HepG2 (cell line): ENCODE data around the gene SGK1. TPM values are rescaled to one million over a fixed set of nuclear protein-coding genes. Genes with fewer than 3 reads are reported as not detected.

Experiments
- ATAC-seq: fragments of 200-7000 bp; cut with Tn5 transposase; 3 replicates; pipeline ENCODE4 v1.9.1; 2020; ENCODE audit warnings: mild to moderate bottlenecking, moderate library complexity
- BruUV-seq: library from RNA; stranded (reverse); fragments of 400-500 nt; replicated peaks from 2 replicates; lab custom pipeline; 2021; lab: Mats Ljungman, UMichigan
- CTCF ChIA-PET: fragments of 300-600 bp; formaldehyde crosslinking; extraction: SDS; loops from one replicate; lab custom pipeline; 2021; ENCODE audit warnings: low total read pairs, inconsistent platforms, low intra/inter-chr PET ratio; lab: Yijun Ruan, JAX
- POLR2A ChIA-PET: fragments of 350-600 bp; sonication (Branson Sonifier 250); formaldehyde crosslinking; loops from one replicate; lab custom pipeline; 2020; ENCODE audit warnings: antibody characterized with exemption, inconsistent platforms; lab: Yijun Ruan, JAX
- DNase-seq: peaks from one replicate; pipeline ENCODE4 v3.0.0-alpha.2; 2015; ENCODE audit warnings: low spot score
- FAIRE-seq: peaks from 3 replicates; lab custom pipeline; 2011; peaks lifted over from hg19 to GRCh38; lab: Jason Lieb, UNC
- H2AFZ ChIP-seq: one replicate; pipeline ENCODE4 v1.6.1; 2011; ENCODE audit warnings: low read length, inconsistent platforms
- H3K27ac ChIP-seq: fragments of 300-600 bp; 3 replicates; pipeline ENCODE4 v1.8.0; 2011; ENCODE audit warnings: mixed run types, mild to moderate bottlenecking, mixed read lengths, low read length, inconsistent platforms; ENCODE audit not compliant: insufficient read depth; ENCODE audit errors: extremely low read length
- H3K27me3 ChIP-seq, 2 experiments: fragments of 200-600 bp in 1 of 2; 2 replicates in 1 of 2; 3 replicates in 1 of 2; pipeline versions ENCODE4 v1.6.0 to v1.8.0; 2011; ENCODE audit warnings: low read length in 2 of 2, mild to moderate bottlenecking in 2 of 2, moderate library complexity in 2 of 2, inconsistent platforms in 1 of 2; ENCODE audit not compliant: insufficient read depth in 2 of 2, control insufficient read depth in 1 of 2
- H3K36me3 ChIP-seq, 2 experiments: fragments of 200-600 bp in 1 of 2; replicated peaks in 1 of 2; 2 replicates in 1 of 2; 3 replicates in 1 of 2; pipeline versions ENCODE4 v1.5.1 to v1.8.0; 2011; ENCODE audit warnings: low read length in 2 of 2, inconsistent platforms in 1 of 2; ENCODE audit not compliant: insufficient read depth in 2 of 2, control insufficient read depth in 1 of 2
- H3K4me1 ChIP-seq: 2 replicates; pipeline ENCODE4 v1.5.1; 2012; ENCODE audit warnings: low read length, inconsistent platforms; ENCODE audit not compliant: insufficient read depth
- H3K4me2 ChIP-seq: 2 replicates; pipeline ENCODE4 v1.6.0; 2011; ENCODE audit warnings: low read depth, low read length, inconsistent platforms
- H3K4me3 ChIP-seq, 3 experiments: fragments of 200-600 bp in 1 of 3; sonication (generic), shearing (Covaris generic) in 1 of 3; replicated peaks in 1 of 3; 2 replicates each; pipeline ENCODE4 v1.5.1; 2011 to 2016; ENCODE audit warnings: low read length in 3 of 3, inconsistent platforms in 2 of 3, low read depth in 2 of 3, mild to moderate bottlenecking in 2 of 3, control low read depth in 1 of 3, mixed read lengths in 1 of 3; ENCODE audit not compliant: insufficient read depth in 1 of 3
- H3K79me2 ChIP-seq: one replicate; pipeline ENCODE4 v1.6.1; 2011; ENCODE audit warnings: low read length, inconsistent platforms; ENCODE audit not compliant: insufficient read depth
- H3K9ac ChIP-seq: 2 replicates; pipeline ENCODE4 v1.6.0; 2011; ENCODE audit warnings: mild to moderate bottlenecking, low read depth, low read length, inconsistent platforms; ENCODE audit not compliant: insufficient read depth
- H3K9me3 ChIP-seq: 2 replicates; pipeline ENCODE4 v1.5.1; 2012; ENCODE audit warnings: mild to moderate bottlenecking, low read length
- H4K20me1 ChIP-seq: 2 replicates; pipeline ENCODE4 v1.6.0; 2011; ENCODE audit warnings: inconsistent platforms, mild to moderate bottlenecking, low read length, moderate library complexity; ENCODE audit not compliant: insufficient read depth
- ARNT2 ChIP-seq: sonication (generic); formaldehyde crosslinking; IDR thresholded peaks from 2 replicates; pipeline ENCODE4 v1.8.0; 2022; ENCODE audit warnings: mild to moderate bottlenecking, low read depth, missing genetic modification reagents, moderate library complexity
- CREB1 ChIP-seq, 2 experiments: fragments of 450-650 bp in 1 of 2; IDR thresholded peaks; 2 replicates each; pipeline ENCODE4 v1.6.1; 2016 to 2017; ENCODE audit warnings: control low read depth in 1 of 2, mild to moderate bottlenecking in 1 of 2, missing compliant biosample characterization in 1 of 2, missing genetic modification characterization in 1 of 2
- DBP ChIP-seq: sonication (generic); formaldehyde crosslinking; IDR thresholded peaks from 2 replicates; pipeline ENCODE4 v1.4.0; 2020; ENCODE audit warnings: missing genetic modification reagents; ENCODE audit errors: not compliant biosample characterization
- NFE2L1 ChIP-seq: sonication (generic); formaldehyde crosslinking; IDR thresholded peaks from 2 replicates; pipeline ENCODE4 v1.4.0; 2020; ENCODE audit warnings: missing genetic modification reagents, mild to moderate bottlenecking, borderline replicate concordance
- NPAS2 ChIP-seq: sonication (generic); formaldehyde crosslinking; IDR thresholded peaks from 2 replicates; pipeline ENCODE4 v1.8.0; 2022; ENCODE audit warnings: mild to moderate bottlenecking, missing genetic modification reagents, borderline replicate concordance
- RFXANK ChIP-seq: IDR thresholded peaks from 2 replicates; pipeline ENCODE4 v1.6.1; 2016
- SRSF4 ChIP-seq: fragments of 200-400 bp; formaldehyde crosslinking; IDR thresholded peaks from one replicate; pipeline ENCODE4 v1.6.1; 2018; ENCODE audit warnings: mild to moderate bottlenecking, low read depth, low read length, moderate library complexity; ENCODE audit not compliant: poor library complexity, severe bottlenecking
- STAT5B ChIP-seq: sonication (generic); formaldehyde crosslinking; IDR thresholded peaks from 2 replicates; pipeline ENCODE4 v1.4.0; 2020; ENCODE audit warnings: missing genetic modification reagents
- TBX3 ChIP-seq: fragments of 450-650 bp; IDR thresholded peaks from 2 replicates; pipeline ENCODE4 v1.6.1; 2017; ENCODE audit warnings: antibody characterized with exemption, mild to moderate bottlenecking, inconsistent platforms, borderline replicate concordance
- ZMAT5 ChIP-seq: sonication (generic); formaldehyde crosslinking; IDR thresholded peaks from 2 replicates; pipeline ENCODE4 v1.5.0; 2020; ENCODE audit warnings: mild to moderate bottlenecking, low read depth, missing genetic modification reagents, borderline replicate concordance
- ZNF24 ChIP-seq: fragments of 450-650 bp; IDR thresholded peaks from 2 replicates; pipeline ENCODE4 v1.6.1; 2017; ENCODE audit warnings: antibody characterized with exemption, mild to moderate bottlenecking
- ZNF280D ChIP-seq: sonication (generic); formaldehyde crosslinking; IDR thresholded peaks from 2 replicates; pipeline ENCODE4 v1.5.1; 2020; ENCODE audit warnings: mild to moderate bottlenecking, missing genetic modification reagents
- ZNF282 ChIP-seq: fragments of 450-650 bp; IDR thresholded peaks from 2 replicates; pipeline ENCODE4 v1.6.1; 2018; ENCODE audit not compliant: partially characterized antibody
- ZNF496 ChIP-seq: sonication (generic); formaldehyde crosslinking; IDR thresholded peaks from 2 replicates; pipeline ENCODE4 v1.8.1; 2023; ENCODE audit warnings: mild to moderate bottlenecking, moderate library complexity, missing genetic modification reagents; ENCODE audit not compliant: insufficient replicate concordance
- ZNF773 ChIP-seq: sonication (generic); formaldehyde crosslinking; IDR thresholded peaks from 2 replicates; pipeline ENCODE4 v1.4.0; 2020; ENCODE audit warnings: missing genetic modification reagents, borderline replicate concordance
- WGBS: methylation state at CpG from one replicate; pipeline ENCODE4 v1.1.6; 2017; ENCODE audit warnings: low lambda C conversion rate; 5-methylcytosine and 5-hydroxymethylcytosine counted together
- in situ Hi-C: cut with HindIII; loops from 2 replicates; pipeline ENCODE4 v1.10.0; 2017; ENCODE audit warnings: low pct_unique_long_range_greater_than_20kb; ENCODE audit not compliant: extremely low pct_ligation_motif_present
- intact Hi-C: fragments of 100-400 bp; cut with micrococcal nuclease; formaldehyde crosslinking; loops from one replicate; pipeline ENCODE4 v1.10.0; 2022; ENCODE audit not compliant: unreplicated experiment
- polyA plus RNA-seq, 8 experiments: library from polyadenylated mRNA; depleted of rRNA in 3 of 8; stranded (reverse) in 7 of 8; unstranded in 1 of 8; fragments of >200 nt; fragmentation: Illumina TruSeq in 4 of 8; extraction: Trizol in 4 of 8; gene quantifications; 2 replicates each; pipeline versions ENCODE4 v1.2.1 to v1.2.3, GENCODE V29; 2011 to 2016; ENCODE audit warnings: low read depth in 4 of 8, missing spikeins in 1 of 8, mixed read lengths in 1 of 8; ENCODE audit not compliant: insufficient read depth in 1 of 8
- total RNA-seq, 5 experiments: library from RNA; depleted of rRNA; stranded (reverse); fragments of >200 nt; fragmentation: Illumina TruSeq; extraction: Trizol; gene quantifications; 2 replicates each; pipeline ENCODE4 v1.2.3, GENCODE V29; 2016; ENCODE audit warnings: low read depth in 1 of 5
- TF ChIP-seq, protein P1 (sequence below): sonication (generic); formaldehyde crosslinking; IDR thresholded peaks from 2 replicates; pipeline ENCODE4 v1.4.0; 2020; ENCODE audit warnings: missing genetic modification reagents
- TF ChIP-seq, protein P2 (sequence below): fragments of 450-650 bp; IDR thresholded peaks from 2 replicates; pipeline ENCODE4 v1.6.1; 2017; ENCODE audit warnings: mild to moderate bottlenecking

Gene SGK1
- total and polyA plus RNA-seq, 2 of the 13 experiments (the other 11 are each of a cell fraction or from before 2014, with no cell fraction given), result 56.1 to 56.2 TPM

- intact Hi-C loops, result no loop called here
- 72% methylated on average over 3 of the region's 3 CpGs for WGBS
- H3K4me1 ChIP-seq, result peaks cover 68% of the 10 kb centered on the region
- no peak overlapping the region for H3K9ac ChIP-seq
- FAIRE-seq (no peak), ATAC-seq (no peak), DNase-seq (no peak)
- ChIA-PET POLR2A (interaction anchor here (1.1 kb wide), 1 partner anchor 12 kb away, joined by 3 read pairs; no protein-coding TSS in a partner anchor), CTCF (no interaction called here)
- H3K4me3 ChIP-seq, result no peak overlapping the region
- no peak overlapping the region for H3K27ac ChIP-seq
- BruUV-seq, result no TSS peak
- no peaks in the 10 kb centered on the region for H3K36me3 ChIP-seq
- in situ Hi-C loops, result no loop called here
- no peaks in the 10 kb centered on the region for H3K79me2 ChIP-seq
- no peaks in the 10 kb centered on the region for H3K9me3 ChIP-seq
- no peak overlapping the region for H3K4me2 ChIP-seq
- H3K27me3 ChIP-seq, result no peaks in the 10 kb centered on the region
- no peak overlapping the region for H2AFZ ChIP-seq
- H4K20me1 ChIP-seq, result no peaks in the 10 kb centered on the region
- TF ChIP-seq ZNF280D (CRISPR knock-in tag) (no peak), ZNF496 (no peak), ZNF282 (no peak), NPAS2 (CRISPR knock-in tag) (no peak), STAT5B (CRISPR knock-in tag) (no peak), RFXANK (no peak), NFE2L1 (no peak), TBX3 (no peak), ARNT2 (no peak), DBP (no peak), ZNF773 (CRISPR knock-in tag) (no peak), SRSF4 (no peak), CREB1 (IDR thresholded peaks at IDR 0.05) (no peak), CREB1 (CRISPR knock-in tag; IDR thresholded peaks at IDR 0.05) (no peak), ZMAT5 (CRISPR knock-in tag) (no peak), ZNF24 (no peak)
- TF ChIP-seq, protein P1, sequence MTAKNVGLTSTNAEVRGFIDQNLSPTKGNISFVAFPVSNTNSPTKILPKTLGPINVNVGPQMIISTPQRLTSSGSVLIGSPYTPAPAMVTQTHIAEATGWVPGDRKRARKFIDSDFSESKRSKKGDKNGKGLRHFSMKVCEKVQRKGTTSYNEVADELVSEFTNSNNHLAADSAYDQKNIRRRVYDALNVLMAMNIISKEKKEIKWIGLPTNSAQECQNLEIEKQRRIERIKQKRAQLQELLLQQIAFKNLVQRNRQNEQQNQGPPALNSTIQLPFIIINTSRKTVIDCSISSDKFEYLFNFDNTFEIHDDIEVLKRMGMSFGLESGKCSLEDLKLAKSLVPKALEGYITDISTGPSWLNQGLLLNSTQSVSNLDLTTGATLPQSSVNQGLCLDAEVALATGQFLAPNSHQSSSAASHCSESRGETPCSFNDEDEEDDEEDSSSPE, result no peak
- TF ChIP-seq, protein P2, sequence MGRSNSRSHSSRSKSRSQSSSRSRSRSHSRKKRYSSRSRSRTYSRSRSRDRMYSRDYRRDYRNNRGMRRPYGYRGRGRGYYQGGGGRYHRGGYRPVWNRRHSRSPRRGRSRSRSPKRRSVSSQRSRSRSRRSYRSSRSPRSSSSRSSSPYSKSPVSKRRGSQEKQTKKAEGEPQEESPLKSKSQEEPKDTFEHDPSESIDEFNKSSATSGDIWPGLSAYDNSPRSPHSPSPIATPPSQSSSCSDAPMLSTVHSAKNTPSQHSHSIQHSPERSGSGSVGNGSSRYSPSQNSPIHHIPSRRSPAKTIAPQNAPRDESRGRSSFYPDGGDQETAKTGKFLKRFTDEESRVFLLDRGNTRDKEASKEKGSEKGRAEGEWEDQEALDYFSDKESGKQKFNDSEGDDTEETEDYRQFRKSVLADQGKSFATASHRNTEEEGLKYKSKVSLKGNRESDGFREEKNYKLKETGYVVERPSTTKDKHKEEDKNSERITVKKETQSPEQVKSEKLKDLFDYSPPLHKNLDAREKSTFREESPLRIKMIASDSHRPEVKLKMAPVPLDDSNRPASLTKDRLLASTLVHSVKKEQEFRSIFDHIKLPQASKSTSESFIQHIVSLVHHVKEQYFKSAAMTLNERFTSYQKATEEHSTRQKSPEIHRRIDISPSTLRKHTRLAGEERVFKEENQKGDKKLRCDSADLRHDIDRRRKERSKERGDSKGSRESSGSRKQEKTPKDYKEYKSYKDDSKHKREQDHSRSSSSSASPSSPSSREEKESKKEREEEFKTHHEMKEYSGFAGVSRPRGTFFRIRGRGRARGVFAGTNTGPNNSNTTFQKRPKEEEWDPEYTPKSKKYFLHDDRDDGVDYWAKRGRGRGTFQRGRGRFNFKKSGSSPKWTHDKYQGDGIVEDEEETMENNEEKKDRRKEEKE, result no peak
Observed at GRCh38 chr6:134187751-134188150, 130.2 kb downstream of the SGK1 start.
